Colonic mucosa (tissue), 4 donors: ENCODE measurements around the gene ZNF318. TPM values are rescaled to one million over a fixed set of nuclear protein-coding genes. Genes with fewer than 3 reads are reported as not detected.
"Not testable (repeated sequence)": the region's sequence is repeated elsewhere in the genome, so short reads cannot be mapped to it uniquely, and the experiment has no call there.

Experiments used
- DNase-seq: peaks from one replicate; pipeline ENCODE4 v3.0.0-alpha.2; 2020
- H3K27ac ChIP-seq: fragments of 200-600 bp; one replicate; pipeline ENCODE4 v1.8.0; 2021
- H3K27me3 ChIP-seq: fragments of 200-600 bp; one replicate; pipeline ENCODE4 v1.8.0; 2021
- H3K36me3 ChIP-seq: fragments of 200-600 bp; one replicate; pipeline ENCODE4 v1.8.0; 2021
- H3K4me1 ChIP-seq: fragments of 200-600 bp; one replicate; pipeline ENCODE4 v1.8.0; 2021; ENCODE audit warnings: mild to moderate bottlenecking
- H3K4me3 ChIP-seq: fragments of 200-600 bp; one replicate; pipeline ENCODE4 v1.8.0; 2021
- H3K9ac ChIP-seq, 2 donors: one replicate each; pipeline ENCODE4 v1.7.0; 2013; ENCODE audit warnings: control low read depth in 2 of 2, low read depth in 2 of 2, low read length in 2 of 2
- H3K9me3 ChIP-seq: fragments of 200-600 bp; one replicate; pipeline ENCODE4 v1.8.0; 2021
- intact Hi-C: fragments of 100-400 bp; cut with DNase I; formaldehyde crosslinking; loops from one replicate; pipeline ENCODE4 v1.14.1; 2022
- total RNA-seq, 2 donors: library from RNA; stranded (reverse); fragmentation: NEBNext Ultra II Directional in 1 of 2; extraction: Animal tissue kit (Norgen Biotek cat#: 25700) in 1 of 2; gene quantifications; one replicate each; pipeline ENCODE4 v1.2.1, GENCODE V29; 2021
- TF ChIP-seq, protein P1 (sequence below): fragments of 200-600 bp; IDR thresholded peaks from one replicate; pipeline ENCODE4 v1.8.0; 2022; ENCODE audit warnings: antibody characterized with exemption, mild to moderate bottlenecking
- donor health status: healthy.
- donor health status: DM: no; HTN: no; CAD: no.
- donor health status: DM: no; HTN: no; CAD: no.

ZNF318 gene
- total RNA-seq, 2 donors from 2014 or later: 12.3 TPM

- TF ChIP-seq, protein P1, sequence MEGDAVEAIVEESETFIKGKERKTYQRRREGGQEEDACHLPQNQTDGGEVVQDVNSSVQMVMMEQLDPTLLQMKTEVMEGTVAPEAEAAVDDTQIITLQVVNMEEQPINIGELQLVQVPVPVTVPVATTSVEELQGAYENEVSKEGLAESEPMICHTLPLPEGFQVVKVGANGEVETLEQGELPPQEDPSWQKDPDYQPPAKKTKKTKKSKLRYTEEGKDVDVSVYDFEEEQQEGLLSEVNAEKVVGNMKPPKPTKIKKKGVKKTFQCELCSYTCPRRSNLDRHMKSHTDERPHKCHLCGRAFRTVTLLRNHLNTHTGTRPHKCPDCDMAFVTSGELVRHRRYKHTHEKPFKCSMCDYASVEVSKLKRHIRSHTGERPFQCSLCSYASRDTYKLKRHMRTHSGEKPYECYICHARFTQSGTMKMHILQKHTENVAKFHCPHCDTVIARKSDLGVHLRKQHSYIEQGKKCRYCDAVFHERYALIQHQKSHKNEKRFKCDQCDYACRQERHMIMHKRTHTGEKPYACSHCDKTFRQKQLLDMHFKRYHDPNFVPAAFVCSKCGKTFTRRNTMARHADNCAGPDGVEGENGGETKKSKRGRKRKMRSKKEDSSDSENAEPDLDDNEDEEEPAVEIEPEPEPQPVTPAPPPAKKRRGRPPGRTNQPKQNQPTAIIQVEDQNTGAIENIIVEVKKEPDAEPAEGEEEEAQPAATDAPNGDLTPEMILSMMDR: no peak
- no peak overlapping the region for H3K4me3 ChIP-seq
- intact Hi-C loops: no loop called here
- H3K27ac ChIP-seq: no peak overlapping the region
- DNase-seq: no peak
- H3K36me3 ChIP-seq: no peaks in the 10 kb centered on the region
- no peaks in the 10 kb centered on the region for H3K4me1 ChIP-seq
- H3K9ac ChIP-seq: no peak overlapping the region
- H3K9me3 ChIP-seq: no peaks in the 10 kb centered on the region
- H3K27me3 ChIP-seq: no peaks in the 10 kb centered on the region
Observed at GRCh38 chr6:43391440-43392031, 22.1 kb upstream of the ZNF318 start.

DNA sequence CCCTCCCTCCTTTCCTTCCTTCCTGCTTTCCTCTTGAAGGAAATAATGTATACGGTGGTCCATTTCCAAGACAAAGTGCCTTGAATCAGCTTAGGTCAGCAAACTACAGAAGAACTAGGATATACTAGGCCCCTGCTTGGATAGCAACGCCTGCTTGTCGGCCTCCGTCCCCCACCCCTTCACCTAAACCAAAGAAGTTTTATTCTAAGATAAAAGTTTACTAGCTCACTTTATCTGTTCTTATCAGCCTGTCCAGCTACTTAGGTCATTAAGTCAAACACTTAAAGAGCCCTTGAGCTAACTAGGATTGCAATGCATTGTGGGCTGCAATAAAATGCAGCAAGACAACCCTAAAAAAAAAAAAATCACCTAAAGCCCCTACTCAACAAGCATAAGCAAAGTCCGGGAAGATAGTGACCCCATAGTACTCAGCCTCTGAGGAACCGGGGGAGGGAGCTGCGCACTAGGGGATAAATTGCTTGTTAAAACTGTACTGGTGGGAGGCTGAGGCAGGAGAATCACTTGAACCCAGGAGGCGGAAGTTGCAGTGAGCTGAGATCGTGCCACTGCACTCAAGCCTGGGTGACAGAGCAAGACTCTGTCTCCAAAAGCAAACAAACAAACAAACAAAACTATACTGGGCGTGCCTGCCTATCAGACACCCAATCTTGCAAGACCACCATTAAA is 21.4 kb upstream of the ZNF318 start:
- H3K27me3 ChIP-seq, DNase-seq, H3K4me1 ChIP-seq, H3K9me3 ChIP-seq, H3K4me3 ChIP-seq, H3K36me3 ChIP-seq, H3K27ac ChIP-seq, H3K9ac ChIP-seq, intact Hi-C loops: not testable (repeated sequence)

- intact Hi-C loops: loop anchor here (5.0 kb wide), 1 partner anchor 117 kb away; no protein-coding TSS in a partner anchor
- Histone ChIP-seq H3K36me3 (no peaks in the 10 kb centered on the region), H3K9ac (no peak overlapping the region)
Observed at GRCh38 chr6:43389730-43390295, 20.4 kb upstream of the ZNF318 start.

DNA sequence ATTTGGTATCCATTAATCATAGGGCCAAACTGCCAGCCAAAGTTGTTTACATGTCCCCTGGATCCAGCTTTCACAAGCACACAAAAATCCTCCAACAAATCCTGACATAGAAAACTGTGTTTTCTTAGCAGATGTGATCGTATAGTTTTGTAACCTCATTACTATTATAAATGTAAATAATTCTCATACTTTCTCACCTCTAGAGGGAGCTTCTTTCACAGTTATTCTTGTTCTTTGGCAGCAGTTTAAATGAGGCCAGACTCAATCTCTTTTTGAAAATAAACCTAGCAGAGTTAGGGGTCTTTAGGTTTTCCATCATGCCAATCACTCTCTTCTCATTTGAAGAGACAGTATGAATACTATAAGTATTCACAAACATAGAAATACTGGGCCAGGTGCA is 17.0 kb upstream of the ZNF318 start:
- Histone ChIP-seq H3K27ac (no peak overlapping the region), H3K4me1 (no peaks in the 10 kb centered on the region), H3K36me3 (no peaks in the 10 kb centered on the region), H3K27me3 (no peaks in the 10 kb centered on the region), H3K9me3 (no peaks in the 10 kb centered on the region), H3K4me3 (no peak overlapping the region), H3K9ac (no peak overlapping the region)
- DNase-seq: no peak
- TF ChIP-seq, protein P1: peak; percentile 30
- intact Hi-C loops: loop anchor here (5.0 kb wide), 1 partner anchor 121 kb away; no protein-coding TSS in a partner anchor

More at GRCh38 chr6:43389730-43390295, 20.4 kb upstream of the ZNF318 start:
- no peaks in the 10 kb centered on the region for H3K27me3 ChIP-seq
- H3K4me1 ChIP-seq: no peaks in the 10 kb centered on the region
- no peak for DNase-seq
- TF ChIP-seq, protein P1: no peak
- no peaks in the 10 kb centered on the region for H3K9me3 ChIP-seq
- no peak overlapping the region for H3K27ac ChIP-seq
- H3K4me3 ChIP-seq: no peak overlapping the region

DNA sequence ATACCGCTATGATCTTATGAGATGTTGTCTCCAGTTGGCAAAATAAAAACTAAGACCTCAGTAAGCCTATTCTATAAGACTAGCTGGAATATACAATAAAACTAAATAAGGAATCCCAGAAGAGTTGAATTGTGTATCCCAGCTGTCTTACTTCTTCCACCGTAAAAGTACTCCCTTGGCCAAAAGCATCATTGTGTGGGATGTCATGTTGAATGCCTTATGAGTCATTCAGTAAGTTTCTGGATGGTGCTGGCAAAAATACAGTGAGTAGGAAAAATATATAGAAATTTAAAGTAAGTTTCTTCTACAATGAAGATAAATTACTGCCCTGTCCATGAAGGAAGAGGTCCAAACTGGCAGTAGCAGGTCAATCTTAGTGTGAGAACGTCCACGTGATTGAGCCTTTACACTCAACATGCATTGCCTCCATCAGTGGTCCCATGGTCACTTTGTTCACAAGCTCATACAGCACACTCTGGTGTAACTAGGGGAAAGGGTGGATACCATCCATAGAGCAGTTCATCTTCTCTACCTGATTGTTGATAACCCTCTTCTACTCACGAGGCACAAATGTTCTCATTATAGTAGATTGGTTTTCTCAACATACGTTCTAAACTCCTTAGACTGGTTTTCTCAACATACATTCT is 13.7 kb upstream of the ZNF318 start:
- no peaks in the 10 kb centered on the region for H3K27me3 ChIP-seq
- peak overlapping the region; percentile 40 for H3K27ac ChIP-seq
- intact Hi-C loops: no loop called here
- TF ChIP-seq, protein P1: no peak
- no peak for DNase-seq
- no peak overlapping the region for H3K9ac ChIP-seq
- no peak overlapping the region for H3K4me3 ChIP-seq
- H3K36me3 ChIP-seq: no peaks in the 10 kb centered on the region
- no peaks in the 10 kb centered on the region for H3K9me3 ChIP-seq
- H3K4me1 ChIP-seq: no peaks in the 10 kb centered on the region

DNA sequence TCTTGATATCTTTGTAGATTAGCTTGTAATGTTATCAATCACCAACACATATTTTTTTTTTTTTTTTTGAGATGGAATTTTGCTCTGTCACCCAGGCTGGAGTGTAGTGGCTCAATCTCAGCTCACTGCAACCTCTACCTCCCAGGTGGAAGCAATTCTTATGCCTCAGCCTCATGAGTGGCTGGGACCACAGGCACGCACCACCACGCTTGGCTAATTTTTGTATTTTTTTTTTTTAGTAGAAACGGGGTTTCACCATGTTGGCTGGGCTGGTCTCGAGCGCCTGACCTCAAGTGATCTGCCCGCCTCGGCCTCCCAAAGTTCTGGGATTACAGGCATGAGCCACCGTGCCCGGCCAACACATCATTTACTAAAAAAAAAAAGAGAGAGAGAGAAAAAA is 11.4 kb upstream of the ZNF318 start:
- H3K27me3 ChIP-seq, H3K36me3 ChIP-seq, H3K4me1 ChIP-seq, intact Hi-C loops, H3K9ac ChIP-seq, DNase-seq, H3K4me3 ChIP-seq, H3K27ac ChIP-seq, H3K9me3 ChIP-seq: not testable (repeated sequence)
